A549 (cell line): ENCODE data around the gene PTPRG.

Experiments used
- CEBPB ChIP-seq, 2 experiments: fragments of >200 bp in 1 of 2; sonication (Bioruptor Twin) in 1 of 2; formaldehyde crosslinking in 1 of 2; IDR thresholded peaks; 2 replicates each; pipeline ENCODE4 v1.6.1; 2012 to 2016
- MYC ChIP-seq: IDR thresholded peaks from 2 replicates; pipeline ENCODE4 v1.6.1; 2012; ENCODE audit warnings: mild to moderate bottlenecking, inconsistent platforms, low read length, improper control_type of control experiment, borderline replicate concordance

GRCh38 chr3:62199126-62199525 lies 637.8 kb downstream of the PTPRG start:
- no peak for TF ChIP-seq CEBPB (IDR thresholded peaks at IDR 0.05)
- TF ChIP-seq MYC: no peak
